ENCODE data around the gene MAPKAP1.

DNA sequence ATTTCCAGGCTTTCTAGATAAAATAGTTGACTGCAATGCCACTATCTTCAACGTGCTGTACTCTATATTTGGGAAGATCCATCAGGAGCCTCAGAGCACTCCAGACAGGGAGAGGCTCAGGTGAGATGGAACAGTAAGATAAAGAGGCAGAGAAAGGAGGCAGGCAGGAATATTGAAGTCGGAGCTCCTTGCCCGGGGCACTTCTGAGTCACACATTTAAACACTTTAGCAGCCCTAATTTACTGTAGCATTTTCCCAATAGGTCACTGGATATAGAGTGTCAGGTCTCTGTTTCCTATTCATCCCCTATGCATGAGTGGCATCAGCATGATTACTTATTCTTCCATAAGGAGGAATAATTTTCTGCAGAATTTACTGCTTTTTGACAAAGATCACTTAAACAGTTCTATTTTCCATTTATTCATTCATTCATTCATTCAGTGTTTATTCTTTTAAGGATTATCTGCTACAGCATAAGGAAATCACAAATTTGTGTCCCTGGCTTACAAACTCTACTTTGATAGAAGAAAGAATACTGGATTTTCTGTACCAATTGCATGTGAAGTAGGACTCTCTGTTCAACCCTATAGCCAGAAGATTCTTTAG, 170.7 kb downstream of the MAPKAP1 start:
- TF ChIP-seq, protein P1, sequence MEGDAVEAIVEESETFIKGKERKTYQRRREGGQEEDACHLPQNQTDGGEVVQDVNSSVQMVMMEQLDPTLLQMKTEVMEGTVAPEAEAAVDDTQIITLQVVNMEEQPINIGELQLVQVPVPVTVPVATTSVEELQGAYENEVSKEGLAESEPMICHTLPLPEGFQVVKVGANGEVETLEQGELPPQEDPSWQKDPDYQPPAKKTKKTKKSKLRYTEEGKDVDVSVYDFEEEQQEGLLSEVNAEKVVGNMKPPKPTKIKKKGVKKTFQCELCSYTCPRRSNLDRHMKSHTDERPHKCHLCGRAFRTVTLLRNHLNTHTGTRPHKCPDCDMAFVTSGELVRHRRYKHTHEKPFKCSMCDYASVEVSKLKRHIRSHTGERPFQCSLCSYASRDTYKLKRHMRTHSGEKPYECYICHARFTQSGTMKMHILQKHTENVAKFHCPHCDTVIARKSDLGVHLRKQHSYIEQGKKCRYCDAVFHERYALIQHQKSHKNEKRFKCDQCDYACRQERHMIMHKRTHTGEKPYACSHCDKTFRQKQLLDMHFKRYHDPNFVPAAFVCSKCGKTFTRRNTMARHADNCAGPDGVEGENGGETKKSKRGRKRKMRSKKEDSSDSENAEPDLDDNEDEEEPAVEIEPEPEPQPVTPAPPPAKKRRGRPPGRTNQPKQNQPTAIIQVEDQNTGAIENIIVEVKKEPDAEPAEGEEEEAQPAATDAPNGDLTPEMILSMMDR (IDR thresholded peaks at IDR 0.05): no peak
- TF ChIP-seq POLR2A (IDR thresholded peaks at IDR 0.05): no peak
